Lower lobe of right lung (tissue), 2 donors: ENCODE data around the gene ADAMTS2. TPM values are rescaled to one million over a fixed set of nuclear protein-coding genes. Genes with fewer than 3 reads are reported as not detected.

Source experiments
- ATAC-seq, 2 donors: fragments of 200-7000 bp; cut with Tn5 transposase; one replicate each; pipeline ENCODE4 v1.9.1; 2020 to 2022; ENCODE audit warnings: mild to moderate bottlenecking in 2 of 2, moderate library complexity in 2 of 2
- DNase-seq: peaks from one replicate; pipeline ENCODE4 v3.0.0-alpha.2; 2020
- H3K27ac ChIP-seq: fragments of 200-600 bp; one replicate; pipeline ENCODE4 v1.8.0; 2022
- H3K27me3 ChIP-seq: fragments of 200-600 bp; one replicate; pipeline ENCODE4 v1.8.0; 2022; ENCODE audit warnings: low read depth
- H3K36me3 ChIP-seq: fragments of 200-600 bp; one replicate; pipeline ENCODE4 v1.8.0; 2022; ENCODE audit warnings: mild to moderate bottlenecking
- H3K4me1 ChIP-seq: fragments of 200-600 bp; one replicate; pipeline ENCODE4 v1.8.0; 2022
- H3K4me3 ChIP-seq: fragments of 200-600 bp; one replicate; pipeline ENCODE4 v1.8.0; 2022; ENCODE audit warnings: mild to moderate bottlenecking
- H3K9me3 ChIP-seq: fragments of 200-600 bp; one replicate; pipeline ENCODE4 v1.8.0; 2022
- CTCF ChIP-seq: fragments of 200-600 bp; IDR thresholded peaks from one replicate; pipeline ENCODE4 v1.8.0; 2022; ENCODE audit warnings: antibody characterized with exemption, mild to moderate bottlenecking
- intact Hi-C: fragments of 100-400 bp; cut with DNase I; formaldehyde crosslinking; loops from one replicate; pipeline ENCODE4 v1.11.0; 2022
- total RNA-seq: library from RNA; stranded (reverse); fragmentation: NEBNext Ultra II Directional; extraction: Animal tissue kit (Norgen Biotek cat#: 25700); gene quantifications from one replicate; pipeline ENCODE4 v1.2.1, GENCODE V29; 2021
- donor health status: DM: no; HTN: yes; CAD: no; lungs with severe emphysema.

Gene ADAMTS2
- total RNA-seq, 1 donor from 2014 or later = 13.0 TPM

- Histone ChIP-seq H3K27me3 (peaks cover 34% of the 10 kb centered on the region), H3K4me3 (no peak overlapping the region), H3K4me1 (peaks cover 2% of the 10 kb centered on the region), H3K27ac (no peak overlapping the region), H3K36me3 (no peaks in the 10 kb centered on the region), H3K9me3 (no peaks in the 10 kb centered on the region)
- ATAC-seq (no peak), DNase-seq (no peak)
- TF ChIP-seq CTCF = no peak
- intact Hi-C loops = no loop called here
Observed at GRCh38 chr5:179348843-179349242, 3.6 kb upstream of the ADAMTS2 start.

GRCh38 chr5:179348011-179348530 is 2.8 kb upstream of the ADAMTS2 start:
- H3K4me3 ChIP-seq = no peak overlapping the region
- H3K4me1 ChIP-seq = peaks cover 8% of the 10 kb centered on the region
- TF ChIP-seq CTCF = no peak
- ATAC-seq (no peak), DNase-seq (no peak)
- H3K36me3 ChIP-seq = no peaks in the 10 kb centered on the region
- no peaks in the 10 kb centered on the region for H3K9me3 ChIP-seq
- H3K27ac ChIP-seq = no peak overlapping the region
- peaks cover 42% of the 10 kb centered on the region for H3K27me3 ChIP-seq
- intact Hi-C loops = no loop called here

- DNase-seq = no peak
- H3K4me1 ChIP-seq = peaks cover 8% of the 10 kb centered on the region
- peaks cover 47% of the 10 kb centered on the region for H3K27me3 ChIP-seq
- H3K36me3 ChIP-seq = no peaks in the 10 kb centered on the region
- H3K9me3 ChIP-seq = no peaks in the 10 kb centered on the region
- no peak for ATAC-seq
- no peak overlapping the region for H3K27ac ChIP-seq
- intact Hi-C loops = no loop called here
- H3K4me3 ChIP-seq = no peak overlapping the region
- no peak for TF ChIP-seq CTCF
Observed at GRCh38 chr5:179347581-179347980, 2.3 kb upstream of the ADAMTS2 start.

GRCh38 chr5:179346875-179347274 is 1.6 kb upstream of the ADAMTS2 start:
- no peak for ATAC-seq
- DNase-seq = no peak
- Histone ChIP-seq H3K27ac (no peak overlapping the region), H3K4me3 (no peak overlapping the region), H3K36me3 (no peaks in the 10 kb centered on the region), H3K27me3 (peaks cover 50% of the 10 kb centered on the region), H3K9me3 (no peaks in the 10 kb centered on the region), H3K4me1 (peaks cover 8% of the 10 kb centered on the region)
- TF ChIP-seq CTCF = no peak
- intact Hi-C loops = no loop called here

- H3K4me3 ChIP-seq = no peak overlapping the region
- no peaks in the 10 kb centered on the region for H3K9me3 ChIP-seq
- ATAC-seq (no peak), DNase-seq (no peak)
- H3K36me3 ChIP-seq = no peaks in the 10 kb centered on the region
- peaks cover 8% of the 10 kb centered on the region for H3K4me1 ChIP-seq
- peaks cover 50% of the 10 kb centered on the region for H3K27me3 ChIP-seq
- no peak overlapping the region for H3K27ac ChIP-seq
- TF ChIP-seq CTCF = no peak
- intact Hi-C loops = no loop called here
Observed at GRCh38 chr5:179346401-179346800, 1.1 kb upstream of the ADAMTS2 start.

- H3K4me1 ChIP-seq = peaks cover 8% of the 10 kb centered on the region
- H3K27me3 ChIP-seq = peaks cover 50% of the 10 kb centered on the region
- no peaks in the 10 kb centered on the region for H3K36me3 ChIP-seq
- no peak for TF ChIP-seq CTCF
- DNase-seq (no peak), ATAC-seq (no peak)
- peak overlapping the region; percentile 49 for H3K27ac ChIP-seq
- intact Hi-C loops = no loop called here
- H3K4me3 ChIP-seq = peak overlapping the region; percentile 61
- no peaks in the 10 kb centered on the region for H3K9me3 ChIP-seq
Observed at GRCh38 chr5:179345183-179345432, 153 bp downstream of the ADAMTS2 start.
